Activated naive CD4-positive, alpha-beta T cell treated with anti-CD3 and anti-CD28 coated beads for 36 hours (primary cell): ENCODE measurements around the gene GHDC. TPM values are rescaled to one million over a fixed set of nuclear protein-coding genes. Genes with fewer than 3 reads are reported as not detected.

Experiments
- total RNA-seq, 2 experiments: library from RNA; stranded (reverse); gene quantifications; one replicate each; pipeline ENCODE4 v1.2.3, GENCODE V29; 2021

Gene GHDC
- total RNA-seq, 2 experiments from 2014 or later = 9.0 to 9.7 TPM

Other genes starting within 250 kb of the GHDC start
- 10 to 100 TPM; 58.4 to 59.1 TPM for gene CNP, start 227.7 kb downstream of the GHDC start, total RNA-seq
- gene DNAJC7, start 177.1 kb downstream of the GHDC start, total RNA-seq = 10 to 100 TPM; 74.5 to 76.3 TPM
- gene NKIRAS2, start 174.4 kb downstream of the GHDC start, total RNA-seq = 10 to 100 TPM; 12.4 to 13.2 TPM
- gene C17orf113, start 143.9 kb downstream of the GHDC start, total RNA-seq = under 1 TPM; 0.20 to 0.31 TPM
- gene ZNF385C, start 96.0 kb downstream of the GHDC start, total RNA-seq = under 1 TPM; 0.36 to 0.77 TPM
- 10 to 100 TPM; 44.4 to 46.3 TPM for gene DHX58, start 81.8 kb downstream of the GHDC start, total RNA-seq
- gene KAT2A, start 73.1 kb downstream of the GHDC start, total RNA-seq = 10 to 100 TPM; 57.3 to 59.0 TPM
- not detected for gene HSPB9, start 71.7 kb downstream of the GHDC start, total RNA-seq
- 10 to 100 TPM; 32.5 to 36.6 TPM for gene RAB5C, start 39.5 kb downstream of the GHDC start, total RNA-seq
- gene KCNH4, start 13.4 kb downstream of the GHDC start, total RNA-seq = under 1 TPM; 0.24 to 0.35 TPM
- gene HCRT, start 9.0 kb downstream of the GHDC start, total RNA-seq = not detected
- 100 to 1,000 TPM; 185 to 192 TPM for gene STAT5B, start 81.9 kb upstream of the GHDC start, total RNA-seq
- gene STAT5A, start 94.0 kb upstream of the GHDC start, total RNA-seq = 100 to 1,000 TPM; 165 to 174 TPM
- 100 to 1,000 TPM; 404 to 408 TPM for gene STAT3, start 193.9 kb upstream of the GHDC start, total RNA-seq
- under 1 TPM; 0.64 to 0.67 TPM for gene CAVIN1, start 228.8 kb upstream of the GHDC start, total RNA-seq